Thoracic aorta (tissue), 2 donors: ENCODE data around the gene RPTOR. TPM values are rescaled to one million over a fixed set of nuclear protein-coding genes. Genes with fewer than 3 reads are reported as not detected.

Source experiments
- ATAC-seq: fragments of 150-250 bp; one replicate; pipeline ENCODE4 v1.8.0; 2017; ENCODE audit warnings: low read depth; ENCODE audit not compliant: insufficient number of reproducible peaks, low FRiP score
- DNase-seq: peaks from one replicate; pipeline ENCODE4 v3.0.0-alpha.2; 2020; ENCODE audit warnings: low spot score
- H3K27ac ChIP-seq, 2 donors: fragments of 200-600 bp; sonication (generic); 1 replicate in 1 of 2; 2 replicates in 1 of 2; pipeline ENCODE4 v1.5.1; 2016; ENCODE audit warnings: mild to moderate bottlenecking in 2 of 2, moderate library complexity in 2 of 2
- H3K27me3 ChIP-seq: fragments of 200-600 bp; sonication (generic); replicated peaks from 2 replicates; pipeline ENCODE4 v1.6.0; 2016; ENCODE audit warnings: mild to moderate bottlenecking; ENCODE audit not compliant: insufficient read depth
- H3K36me3 ChIP-seq: fragments of 200-600 bp; sonication (generic); one replicate; pipeline ENCODE4 v1.5.1; 2016
- H3K4me1 ChIP-seq, 2 donors: fragments of 200-600 bp; sonication (generic); 1 replicate in 1 of 2; 2 replicates in 1 of 2; pipeline versions ENCODE4 v1.5.1 to v1.6.0; 2016; ENCODE audit warnings: low read depth in 2 of 2, mild to moderate bottlenecking in 1 of 2; ENCODE audit not compliant: control insufficient read depth in 1 of 2
- H3K4me3 ChIP-seq: fragments of 200-600 bp; sonication (generic); 2 replicates; pipeline ENCODE4 v1.5.1; 2016; ENCODE audit warnings: mild to moderate bottlenecking
- H3K9me3 ChIP-seq: fragments of 200-600 bp; sonication (generic); 2 replicates; pipeline ENCODE4 v1.5.1; 2016
- CTCF ChIP-seq: fragments of 200-600 bp; sonication (generic); IDR thresholded peaks from one replicate; pipeline ENCODE4 v1.5.1; 2019; ENCODE audit warnings: antibody characterized with exemption
- total RNA-seq, 2 donors: library from RNA; depleted of rRNA; stranded (reverse); fragments of >200 nt; gene quantifications; one replicate each; pipeline versions ENCODE4 v1.1.0 to v1.2.3, GENCODE V29; 2016

Gene RPTOR
- total RNA-seq, 2 donors from 2014 or later = 42.0 to 47.4 TPM

GRCh38 chr17:80898716-80899115 is 354.1 kb downstream of the RPTOR start:
- Histone ChIP-seq H3K27me3 (no peaks in the 10 kb centered on the region), H3K9me3 (no peaks in the 10 kb centered on the region), H3K36me3 (peaks cover 9% of the 10 kb centered on the region), H3K4me1 (no peaks in the 10 kb centered on the region), H3K4me3 (no peak overlapping the region), H3K27ac (no peak overlapping the region)
- ATAC-seq = no peak
- no peak for DNase-seq
- TF ChIP-seq CTCF = no peak

- no peak overlapping the region for H3K4me3 ChIP-seq
- H3K4me1 ChIP-seq = no peaks in the 10 kb centered on the region
- no peak for TF ChIP-seq CTCF
- H3K27ac ChIP-seq = no peak overlapping the region
- ATAC-seq (no peak), DNase-seq (no peak)
- peaks cover 3% of the 10 kb centered on the region for H3K36me3 ChIP-seq
- no peaks in the 10 kb centered on the region for H3K9me3 ChIP-seq
- H3K27me3 ChIP-seq = no peaks in the 10 kb centered on the region
These were observed 355.0 kb downstream of the RPTOR start for GRCh38 chr17:80899402-80900268.

- ATAC-seq = no peak
- Histone ChIP-seq H3K36me3 (peaks cover 3% of the 10 kb centered on the region), H3K4me3 (no peak overlapping the region), H3K4me1 (no peaks in the 10 kb centered on the region), H3K9me3 (no peaks in the 10 kb centered on the region), H3K27ac (no peak overlapping the region), H3K27me3 (no peaks in the 10 kb centered on the region)
- no peak for DNase-seq
- no peak for TF ChIP-seq CTCF
These were observed 356.7 kb downstream of the RPTOR start for GRCh38 chr17:80901319-80901718.

GRCh38 chr17:80902197-80902962 is 357.7 kb downstream of the RPTOR start:
- H3K36me3 ChIP-seq = peaks cover 3% of the 10 kb centered on the region
- no peak for TF ChIP-seq CTCF
- no peak overlapping the region for H3K27ac ChIP-seq
- no peaks in the 10 kb centered on the region for H3K27me3 ChIP-seq
- no peaks in the 10 kb centered on the region for H3K4me1 ChIP-seq
- no peak for DNase-seq
- no peaks in the 10 kb centered on the region for H3K9me3 ChIP-seq
- no peak overlapping the region for H3K4me3 ChIP-seq
- no peak for ATAC-seq

- H3K9me3 ChIP-seq = no peaks in the 10 kb centered on the region
- DNase-seq (no peak), ATAC-seq (no peak)
- H3K36me3 ChIP-seq = peaks cover 3% of the 10 kb centered on the region
- H3K27ac ChIP-seq = no peak overlapping the region
- TF ChIP-seq CTCF = no peak
- no peaks in the 10 kb centered on the region for H3K4me1 ChIP-seq
- no peaks in the 10 kb centered on the region for H3K27me3 ChIP-seq
- H3K4me3 ChIP-seq = no peak overlapping the region
These were observed 358.4 kb downstream of the RPTOR start for GRCh38 chr17:80902963-80903611.
